Stimulated activated CD8-positive, alpha-beta memory T cell treated with anti-CD3 and anti-CD28 coated beads, Interleukin-7, amount 100 ng/mL, for 4 hours (primary cell): ENCODE data around the gene NUAK1.
A peak's percentile ranks its signal among the peaks of the same experiment; 100 is the strongest.

Experiments used
- DNase-seq, 2 donors: peaks; one replicate each; pipeline ENCODE4 v3.0.0-alpha.2; 2020; ENCODE audit warnings: low read depth in 2 of 2

The NUAK1 gene

GRCh38 chr12:106138633-106139421 is at the start of gene NUAK1:
TSS of gene NUAK1 (minus strand) at chr12:106138954. CDS start at chr12:106138653, 301 bp downstream.
- DNase-seq = peak in 1 of 2 donors; percentile 34

- DNase-seq = no peak
Observed at GRCh38 chr12:106188256-106188655, 49.5 kb upstream of the NUAK1 start.

GRCh38 chr12:106187842-106188241 is 49.1 kb upstream of the NUAK1 start:
- no peak for DNase-seq

- DNase-seq = no peak
Observed at GRCh38 chr12:106187155-106187789, 48.5 kb upstream of the NUAK1 start.

GRCh38 chr12:106183735-106184134 is 45.0 kb upstream of the NUAK1 start:
- no peak for DNase-seq

GRCh38 chr12:106181401-106182114 is 42.8 kb upstream of the NUAK1 start:
- DNase-seq = no peak

GRCh38 chr12:106179086-106179485 is 40.3 kb upstream of the NUAK1 start:
- DNase-seq = no peak

GRCh38 chr12:106178562-106178961 is 39.8 kb upstream of the NUAK1 start:
- DNase-seq = no peak

- DNase-seq = no peak
Observed at GRCh38 chr12:106176560-106176959, 37.8 kb upstream of the NUAK1 start.

- no peak for DNase-seq
Observed at GRCh38 chr12:106174876-106175275, 36.1 kb upstream of the NUAK1 start.

GRCh38 chr12:106173442-106173841 is 34.7 kb upstream of the NUAK1 start:
- no peak for DNase-seq

- no peak for DNase-seq
Observed at GRCh38 chr12:106171117-106171750, 32.5 kb upstream of the NUAK1 start.

GRCh38 chr12:106170285-106170684 is 31.5 kb upstream of the NUAK1 start:
- DNase-seq = no peak

GRCh38 chr12:106163712-106164111 is 25.0 kb upstream of the NUAK1 start:
- DNase-seq = no peak

- DNase-seq = no peak
Observed at GRCh38 chr12:106161491-106161890, 22.7 kb upstream of the NUAK1 start.

GRCh38 chr12:106160915-106161314 is 22.2 kb upstream of the NUAK1 start:
- no peak for DNase-seq

GRCh38 chr12:106157802-106158201 is 19.0 kb upstream of the NUAK1 start:
- no peak for DNase-seq

- no peak for DNase-seq
Observed at GRCh38 chr12:106154751-106155273, 16.1 kb upstream of the NUAK1 start.

GRCh38 chr12:106152334-106152733 is 13.6 kb upstream of the NUAK1 start:
- no peak for DNase-seq

GRCh38 chr12:106150555-106150954 is 11.8 kb upstream of the NUAK1 start:
- no peak for DNase-seq

- DNase-seq = no peak
Observed at GRCh38 chr12:106149096-106149784, 10.5 kb upstream of the NUAK1 start.
